GM19328 (cell line): Measurements from ENCODE around the gene EEFSEC.
"Not testable (repeated sequence)": the region's sequence is repeated elsewhere in the genome, so short reads cannot be mapped to it uniquely, and the experiment has no call there.

Experiments used
- ATAC-seq: cut with Tn5 transposase; IDR thresholded peaks from one replicate; pipeline ENCODE4 v1.9.1; 2021; ENCODE audit warnings: mild to moderate bottlenecking, moderate library complexity; ENCODE audit not compliant: unreplicated experiment

The EEFSEC gene

GRCh38 chr3:128151758-128152274 is 1.5 kb upstream of the EEFSEC start:
- ATAC-seq = no peak

GRCh38 chr3:128152419-128153155 is 694 bp upstream of the EEFSEC start:
- ATAC-seq = peak; percentile 23

GRCh38 chr3:128154354-128154753 is 1.1 kb downstream of the EEFSEC start:
- not testable (repeated sequence) for ATAC-seq

- no peak for ATAC-seq
Observed at GRCh38 chr3:128155616-128156360, 2.5 kb downstream of the EEFSEC start.

GRCh38 chr3:128160661-128161060 is 7.4 kb downstream of the EEFSEC start:
- no peak for ATAC-seq

GRCh38 chr3:128163432-128163831 is 10.2 kb downstream of the EEFSEC start:
- ATAC-seq = no peak

GRCh38 chr3:128166971-128167453 is 13.7 kb downstream of the EEFSEC start:
- ATAC-seq = no peak

GRCh38 chr3:128167646-128167972 is 14.3 kb downstream of the EEFSEC start:
- ATAC-seq = no peak

GRCh38 chr3:128167973-128168674 is 14.8 kb downstream of the EEFSEC start:
- ATAC-seq = no peak

GRCh38 chr3:128168836-128169235 is 15.6 kb downstream of the EEFSEC start:
- ATAC-seq = no peak

- no peak for ATAC-seq
Observed at GRCh38 chr3:128170866-128171516, 17.7 kb downstream of the EEFSEC start.

- no peak for ATAC-seq
Observed at GRCh38 chr3:128173200-128173599, 19.9 kb downstream of the EEFSEC start.

- no peak for ATAC-seq
Observed at GRCh38 chr3:128173849-128174248, 20.6 kb downstream of the EEFSEC start.

- no peak for ATAC-seq
Observed at GRCh38 chr3:128174675-128175590, 21.7 kb downstream of the EEFSEC start.

GRCh38 chr3:128175768-128176167 is 22.5 kb downstream of the EEFSEC start:
- no peak for ATAC-seq

- ATAC-seq = no peak
Observed at GRCh38 chr3:128176276-128176833, 23.1 kb downstream of the EEFSEC start.

- ATAC-seq = no peak
Observed at GRCh38 chr3:128177865-128178264, 24.6 kb downstream of the EEFSEC start.

GRCh38 chr3:128178782-128179483 is 25.7 kb downstream of the EEFSEC start:
- ATAC-seq = no peak

GRCh38 chr3:128179484-128179819 is 26.2 kb downstream of the EEFSEC start:
- no peak for ATAC-seq
